ENCODE data around the gene SEC22B.
"Not testable (repeated sequence)": the region's sequence is repeated elsewhere in the genome, so short reads cannot be mapped to it uniquely, and the experiment has no call there.

The SEC22B gene

GRCh38 chr1:120176092-120176855 lies at the start of gene SEC22B:
Gene SEC22B (minus strand): TSS chr1:120176520. CDS start chr1:120176381, 139 bp downstream.
- peak; percentile 80 to 82 for DNase-seq

GRCh38 chr1:120217933-120218332 lies 41.6 kb upstream of the SEC22B start:
- DNase-seq, result not testable (repeated sequence)

GRCh38 chr1:120217175-120217929 lies 41.0 kb upstream of the SEC22B start:
- DNase-seq, result not testable (repeated sequence)

- DNase-seq, result not testable (repeated sequence)
These were observed 37.3 kb upstream of the SEC22B start for GRCh38 chr1:120213606-120214005.

GRCh38 chr1:120210754-120211153 lies 34.4 kb upstream of the SEC22B start:
- not testable (repeated sequence) for DNase-seq

GRCh38 chr1:120196863-120197775 lies 20.8 kb upstream of the SEC22B start:
- DNase-seq, result not testable (repeated sequence)

GRCh38 chr1:120188626-120189025 lies 12.3 kb upstream of the SEC22B start:
- DNase-seq, result not testable (repeated sequence)

- DNase-seq, result not testable (repeated sequence)
These were observed 5.9 kb upstream of the SEC22B start for GRCh38 chr1:120182176-120182707.

GRCh38 chr1:120179811-120180690 lies 3.7 kb upstream of the SEC22B start:
- not testable (repeated sequence) for DNase-seq

- DNase-seq, result no peak
These were observed 2.8 kb upstream of the SEC22B start for GRCh38 chr1:120178799-120179756.

- DNase-seq, result not testable (repeated sequence)
These were observed 1.7 kb upstream of the SEC22B start for GRCh38 chr1:120178058-120178457.

- not testable (repeated sequence) for DNase-seq
These were observed 632 bp downstream of the SEC22B start for GRCh38 chr1:120175688-120176087.

- DNase-seq, result not testable (repeated sequence)
These were observed 11.6 kb downstream of the SEC22B start for GRCh38 chr1:120164761-120165160.

- DNase-seq, result not testable (repeated sequence)
These were observed 14.3 kb downstream of the SEC22B start for GRCh38 chr1:120162015-120162414.

- DNase-seq, result not testable (repeated sequence)
These were observed 17.8 kb downstream of the SEC22B start for GRCh38 chr1:120158495-120158894.

- DNase-seq, result not testable (repeated sequence)
These were observed 18.2 kb downstream of the SEC22B start for GRCh38 chr1:120158086-120158485.

GRCh38 chr1:120150138-120150822 lies 26.0 kb downstream of the SEC22B start:
- not testable (repeated sequence) for DNase-seq

- DNase-seq, result not testable (repeated sequence)
These were observed 26.8 kb downstream of the SEC22B start for GRCh38 chr1:120149420-120150059.

GRCh38 chr1:120145806-120146205 lies 30.5 kb downstream of the SEC22B start:
- not testable (repeated sequence) for DNase-seq
